Neural cell (in vitro differentiated cells): ENCODE measurements around the gene ANKRD60.

Experiments
- EP300 ChIP-seq: fragments of 450-650 bp; conservative IDR thresholded peaks from 2 replicates; pipeline ENCODE4 v1.6.1; 2014; ENCODE audit warnings: antibody characterized with exemption, mild to moderate bottlenecking, moderate library complexity; ENCODE audit not compliant: poor library complexity, severe bottlenecking
- EZH2 ChIP-seq: fragments of 200-600, 300-800 bp; shearing (Covaris generic), sonication (generic); IDR thresholded peaks from 2 replicates; pipeline ENCODE4 v1.6.1; 2014; ENCODE audit warnings: antibody characterized with exemption, low read length, borderline replicate concordance, mild to moderate bottlenecking; ENCODE audit not compliant: insufficient read depth, poor library complexity, severe bottlenecking
- MXI1 ChIP-seq: fragments of 450-650 bp; conservative IDR thresholded peaks from 2 replicates; pipeline ENCODE4 v1.6.1; 2014; ENCODE audit warnings: antibody characterized with exemption, mild to moderate bottlenecking; ENCODE audit not compliant: poor library complexity, severe bottlenecking
- POLR2AphosphoS5 ChIP-seq: IDR thresholded peaks from 2 replicates; pipeline ENCODE4 v1.6.1; 2012
- TAF1 ChIP-seq: IDR thresholded peaks from 2 replicates; pipeline ENCODE4 v1.6.1; 2012; ENCODE audit warnings: low read depth
- TF ChIP-seq, protein P1 (sequence below): fragments of 450-650 bp; IDR thresholded peaks from 2 replicates; pipeline ENCODE4 v1.5.1; 2014; ENCODE audit warnings: antibody characterized with exemption, mild to moderate bottlenecking, moderate library complexity; ENCODE audit not compliant: poor library complexity, severe bottlenecking
- TF ChIP-seq, protein P2 (sequence below): IDR thresholded peaks from 2 replicates; pipeline ENCODE4 v1.6.1; 2012; ENCODE audit warnings: borderline replicate concordance

DNA sequence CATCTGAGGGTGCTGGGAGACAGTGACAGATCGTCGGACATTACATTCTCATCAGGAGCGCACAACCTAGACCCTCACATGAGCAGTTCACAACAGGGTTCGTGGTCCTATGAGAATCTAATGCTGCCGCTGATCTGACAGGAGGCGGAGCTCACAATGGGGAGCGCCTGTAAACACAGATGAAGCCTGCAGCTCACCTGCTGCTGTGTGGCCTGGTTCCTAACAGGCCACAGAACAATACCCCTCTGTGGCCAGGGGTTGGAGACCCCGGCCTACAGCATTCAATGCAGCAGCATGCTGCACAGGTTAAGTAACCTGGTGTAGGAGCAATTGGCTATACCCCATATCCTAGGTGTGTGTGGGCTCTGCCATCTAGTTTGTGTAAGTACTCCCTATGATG, 19.5 kb downstream of the ANKRD60 start:
- TF ChIP-seq, protein P1, sequence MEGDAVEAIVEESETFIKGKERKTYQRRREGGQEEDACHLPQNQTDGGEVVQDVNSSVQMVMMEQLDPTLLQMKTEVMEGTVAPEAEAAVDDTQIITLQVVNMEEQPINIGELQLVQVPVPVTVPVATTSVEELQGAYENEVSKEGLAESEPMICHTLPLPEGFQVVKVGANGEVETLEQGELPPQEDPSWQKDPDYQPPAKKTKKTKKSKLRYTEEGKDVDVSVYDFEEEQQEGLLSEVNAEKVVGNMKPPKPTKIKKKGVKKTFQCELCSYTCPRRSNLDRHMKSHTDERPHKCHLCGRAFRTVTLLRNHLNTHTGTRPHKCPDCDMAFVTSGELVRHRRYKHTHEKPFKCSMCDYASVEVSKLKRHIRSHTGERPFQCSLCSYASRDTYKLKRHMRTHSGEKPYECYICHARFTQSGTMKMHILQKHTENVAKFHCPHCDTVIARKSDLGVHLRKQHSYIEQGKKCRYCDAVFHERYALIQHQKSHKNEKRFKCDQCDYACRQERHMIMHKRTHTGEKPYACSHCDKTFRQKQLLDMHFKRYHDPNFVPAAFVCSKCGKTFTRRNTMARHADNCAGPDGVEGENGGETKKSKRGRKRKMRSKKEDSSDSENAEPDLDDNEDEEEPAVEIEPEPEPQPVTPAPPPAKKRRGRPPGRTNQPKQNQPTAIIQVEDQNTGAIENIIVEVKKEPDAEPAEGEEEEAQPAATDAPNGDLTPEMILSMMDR = no peak
- TF ChIP-seq POLR2AphosphoS5 (no peak), EZH2 (no peak), TAF1 (no peak), EP300 (no peak), MXI1 (no peak)
- TF ChIP-seq, protein P2, sequence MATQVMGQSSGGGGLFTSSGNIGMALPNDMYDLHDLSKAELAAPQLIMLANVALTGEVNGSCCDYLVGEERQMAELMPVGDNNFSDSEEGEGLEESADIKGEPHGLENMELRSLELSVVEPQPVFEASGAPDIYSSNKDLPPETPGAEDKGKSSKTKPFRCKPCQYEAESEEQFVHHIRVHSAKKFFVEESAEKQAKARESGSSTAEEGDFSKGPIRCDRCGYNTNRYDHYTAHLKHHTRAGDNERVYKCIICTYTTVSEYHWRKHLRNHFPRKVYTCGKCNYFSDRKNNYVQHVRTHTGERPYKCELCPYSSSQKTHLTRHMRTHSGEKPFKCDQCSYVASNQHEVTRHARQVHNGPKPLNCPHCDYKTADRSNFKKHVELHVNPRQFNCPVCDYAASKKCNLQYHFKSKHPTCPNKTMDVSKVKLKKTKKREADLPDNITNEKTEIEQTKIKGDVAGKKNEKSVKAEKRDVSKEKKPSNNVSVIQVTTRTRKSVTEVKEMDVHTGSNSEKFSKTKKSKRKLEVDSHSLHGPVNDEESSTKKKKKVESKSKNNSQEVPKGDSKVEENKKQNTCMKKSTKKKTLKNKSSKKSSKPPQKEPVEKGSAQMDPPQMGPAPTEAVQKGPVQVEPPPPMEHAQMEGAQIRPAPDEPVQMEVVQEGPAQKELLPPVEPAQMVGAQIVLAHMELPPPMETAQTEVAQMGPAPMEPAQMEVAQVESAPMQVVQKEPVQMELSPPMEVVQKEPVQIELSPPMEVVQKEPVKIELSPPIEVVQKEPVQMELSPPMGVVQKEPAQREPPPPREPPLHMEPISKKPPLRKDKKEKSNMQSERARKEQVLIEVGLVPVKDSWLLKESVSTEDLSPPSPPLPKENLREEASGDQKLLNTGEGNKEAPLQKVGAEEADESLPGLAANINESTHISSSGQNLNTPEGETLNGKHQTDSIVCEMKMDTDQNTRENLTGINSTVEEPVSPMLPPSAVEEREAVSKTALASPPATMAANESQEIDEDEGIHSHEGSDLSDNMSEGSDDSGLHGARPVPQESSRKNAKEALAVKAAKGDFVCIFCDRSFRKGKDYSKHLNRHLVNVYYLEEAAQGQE = no peak
